ENCODE results near the gene MTARC2. TPM values are rescaled to one million over a fixed set of nuclear protein-coding genes. Genes with fewer than 3 reads are reported as not detected.

Gene MTARC2
- total and polyA plus RNA-seq, 2 experiments from 2014 or later, result 1.9 to 4.8 TPM

GRCh38 chr1:220827445-220828178 is 79.5 kb downstream of the MTARC2 start:
- H3K4me2 ChIP-seq (ENCODE audit: unreplicated experiment), result no peak overlapping the region
- DNase-seq, result no peak
- no peak overlapping the region for H3K27ac ChIP-seq
- no peaks in the 10 kb centered on the region for H3K9me3 ChIP-seq (ENCODE audit: low read depth)
- no peaks in the 10 kb centered on the region; the same call in 1 of the 2 replicates for H3K27me3 ChIP-seq (replicated peaks; ENCODE audit: insufficient read depth)
- TF ChIP-seq EZH2 (IDR thresholded peaks at IDR 0.05; ENCODE audit: insufficient read depth, poor library complexity, severe bottlenecking) (no peak), EZH2phosphoT487 (IDR thresholded peaks at IDR 0.05; ENCODE audit: insufficient read depth, low read depth) (no peak)
- H3K4me3 ChIP-seq, result no peak overlapping the region
- H4K20me1 ChIP-seq (ENCODE audit: insufficient read depth), result no peaks in the 10 kb centered on the region
- H3K79me2 ChIP-seq (ENCODE audit: insufficient read depth), result no peaks in the 10 kb centered on the region
- no peak overlapping the region for H2AFZ ChIP-seq
- in situ Hi-C loops (cut with MboI), result no loop called here
- 0 out of 2 replicates have a peak, but pooled peaks cover 5% of the 10 kb centered on the region for H3K4me1 ChIP-seq (ENCODE audit: insufficient read depth)
- no peaks in the 10 kb centered on the region for H3K9me2 ChIP-seq (ENCODE audit: insufficient read depth)
- no peak overlapping the region for H3K9ac ChIP-seq
- WGBS, 2 experiments (ENCODE audit: low coverage in 1 of 2, low lambda C conversion rate in 2 of 2, missing lambda C conversion rate in 2 of 2), result 76 to 80% methylated on average over 4 of the region's 4 CpGs
- no peaks in the 10 kb centered on the region; the same call in 1 of the 2 replicates for H3F3A ChIP-seq (ENCODE audit: insufficient read depth)
- no peaks in the 10 kb centered on the region for H3K36me3 ChIP-seq (ENCODE audit: low read depth)

GRCh38 chr1:220828179-220828490 is 80.0 kb downstream of the MTARC2 start:
- 0 out of 2 replicates have a peak, but pooled peaks cover 5% of the 10 kb centered on the region for H3K4me1 ChIP-seq (ENCODE audit: insufficient read depth)
- no peak for DNase-seq
- no peak overlapping the region for H3K4me2 ChIP-seq (ENCODE audit: unreplicated experiment)
- no peaks in the 10 kb centered on the region for H3K9me3 ChIP-seq (ENCODE audit: low read depth)
- H4K20me1 ChIP-seq (ENCODE audit: insufficient read depth), result no peaks in the 10 kb centered on the region
- H3K9me2 ChIP-seq (ENCODE audit: insufficient read depth), result no peaks in the 10 kb centered on the region
- H3K27me3 ChIP-seq (replicated peaks; ENCODE audit: insufficient read depth), result no peaks in the 10 kb centered on the region; the same call in 1 of the 2 replicates
- no peak overlapping the region for H2AFZ ChIP-seq
- no peak overlapping the region for H3K4me3 ChIP-seq
- H3K9ac ChIP-seq, result no peak overlapping the region
- TF ChIP-seq EZH2phosphoT487 (IDR thresholded peaks at IDR 0.05; ENCODE audit: insufficient read depth, low read depth), result no peak
- no peak for TF ChIP-seq EZH2 (IDR thresholded peaks at IDR 0.05; ENCODE audit: insufficient read depth, poor library complexity, severe bottlenecking)
- no peak overlapping the region for H3K27ac ChIP-seq
- H3F3A ChIP-seq (ENCODE audit: insufficient read depth), result no peaks in the 10 kb centered on the region; the same call in 1 of the 2 replicates
- H3K79me2 ChIP-seq (ENCODE audit: insufficient read depth), result no peaks in the 10 kb centered on the region
- no peaks in the 10 kb centered on the region for H3K36me3 ChIP-seq (ENCODE audit: low read depth)
- 77 to 79% methylated on average over 4 of the region's 4 CpGs for WGBS, 2 experiments (ENCODE audit: low coverage in 1 of 2, low lambda C conversion rate in 2 of 2, missing lambda C conversion rate in 2 of 2)
- in situ Hi-C loops (cut with MboI), result no loop called here

- H3K4me2 ChIP-seq (ENCODE audit: unreplicated experiment), result no peak overlapping the region
- H3K79me2 ChIP-seq (ENCODE audit: insufficient read depth), result no peaks in the 10 kb centered on the region
- H2AFZ ChIP-seq, result no peak overlapping the region
- H3F3A ChIP-seq (ENCODE audit: insufficient read depth), result no peaks in the 10 kb centered on the region; the same call in 1 of the 2 replicates
- H3K36me3 ChIP-seq (ENCODE audit: low read depth), result no peaks in the 10 kb centered on the region
- in situ Hi-C loops (cut with MboI), result no loop called here
- no peaks in the 10 kb centered on the region for H3K9me3 ChIP-seq (ENCODE audit: low read depth)
- 0 out of 2 replicates have a peak, but pooled peaks cover 5% of the 10 kb centered on the region for H3K4me1 ChIP-seq (ENCODE audit: insufficient read depth)
- H4K20me1 ChIP-seq (ENCODE audit: insufficient read depth), result no peaks in the 10 kb centered on the region
- no peak for DNase-seq
- no peak for TF ChIP-seq EZH2 (IDR thresholded peaks at IDR 0.05; ENCODE audit: insufficient read depth, poor library complexity, severe bottlenecking)
- TF ChIP-seq EZH2phosphoT487 (IDR thresholded peaks at IDR 0.05; ENCODE audit: insufficient read depth, low read depth), result no peak
- H3K9me2 ChIP-seq (ENCODE audit: insufficient read depth), result no peaks in the 10 kb centered on the region
- WGBS, 2 experiments (ENCODE audit: low coverage in 1 of 2, low lambda C conversion rate in 2 of 2, missing lambda C conversion rate in 2 of 2), result 66 to 85% methylated on average over 4 of the region's 4 CpGs
- no peak overlapping the region for H3K4me3 ChIP-seq
- H3K27me3 ChIP-seq (replicated peaks; ENCODE audit: insufficient read depth), result no peaks in the 10 kb centered on the region
- no peak overlapping the region for H3K9ac ChIP-seq
- no peak overlapping the region for H3K27ac ChIP-seq
These were observed 80.9 kb downstream of the MTARC2 start for GRCh38 chr1:220828950-220829586.

- H3K9me3 ChIP-seq (ENCODE audit: low read depth), result no peaks in the 10 kb centered on the region
- no peaks in the 10 kb centered on the region for H3K79me2 ChIP-seq (ENCODE audit: insufficient read depth)
- DNase-seq, result no peak
- no peak overlapping the region for H3K9ac ChIP-seq
- H3K27ac ChIP-seq, result no peak overlapping the region
- H3K4me3 ChIP-seq, result no peak overlapping the region
- no peak overlapping the region for H3K4me2 ChIP-seq (ENCODE audit: unreplicated experiment)
- no peaks in the 10 kb centered on the region for H3F3A ChIP-seq (ENCODE audit: insufficient read depth)
- WGBS, 2 experiments (ENCODE audit: low coverage in 1 of 2, low lambda C conversion rate in 2 of 2, missing lambda C conversion rate in 2 of 2), result 10 to 19% methylated on average over 2 of the region's 2 CpGs
- H4K20me1 ChIP-seq (ENCODE audit: insufficient read depth), result no peaks in the 10 kb centered on the region
- H3K27me3 ChIP-seq (replicated peaks; ENCODE audit: insufficient read depth), result no peaks in the 10 kb centered on the region
- no peaks in the 10 kb centered on the region for H3K9me2 ChIP-seq (ENCODE audit: insufficient read depth)
- TF ChIP-seq EZH2 (IDR thresholded peaks at IDR 0.05; ENCODE audit: insufficient read depth, poor library complexity, severe bottlenecking), result no peak
- TF ChIP-seq EZH2phosphoT487 (IDR thresholded peaks at IDR 0.05; ENCODE audit: insufficient read depth, low read depth), result no peak
- in situ Hi-C loops (cut with MboI), result no loop called here
- H3K36me3 ChIP-seq (ENCODE audit: low read depth), result no peaks in the 10 kb centered on the region
- no peaks in the 10 kb centered on the region for H3K4me1 ChIP-seq (ENCODE audit: insufficient read depth)
- H2AFZ ChIP-seq, result no peak overlapping the region
These were observed 85.3 kb downstream of the MTARC2 start for GRCh38 chr1:220833436-220833835.

Other genes starting within 250 kb of the MTARC2 start
- under 0.01 and 0.65 TPM in 2 replicates for gene MARK1, start 220.2 kb upstream of the MTARC2 start, total RNA-seq (2014; rRNA removed; shearing (Covaris generic))
- 0.18 and 0.40 TPM in 2 replicates for gene MARK1, start 220.2 kb upstream of the MTARC2 start, polyA plus RNA-seq (2016; fragmentation: Nextera tagmentation; extraction: Ambion mirVana)
- gene C1orf115, start 58.0 kb upstream of the MTARC2 start, total RNA-seq (2014; rRNA removed; shearing (Covaris generic)), result 0.76 and 1.9 TPM in 2 replicates
- gene C1orf115, start 58.0 kb upstream of the MTARC2 start, polyA plus RNA-seq (2016; fragmentation: Nextera tagmentation; extraction: Ambion mirVana), result 0.58 and 0.83 TPM in 2 replicates
- gene MTARC1, start 38.6 kb downstream of the MTARC2 start, total RNA-seq (2014; rRNA removed; shearing (Covaris generic)), result 0.22 and 0.76 TPM in 2 replicates
- gene MTARC1, start 38.6 kb downstream of the MTARC2 start, polyA plus RNA-seq (2016; fragmentation: Nextera tagmentation; extraction: Ambion mirVana), result 0.66 and 2.6 TPM in 2 replicates
- 14.0 and 24.2 TPM in 2 replicates for gene HLX, start 131.1 kb downstream of the MTARC2 start, total RNA-seq (2014; rRNA removed; shearing (Covaris generic))
- 20.0 and 21.5 TPM in 2 replicates for gene HLX, start 131.1 kb downstream of the MTARC2 start, polyA plus RNA-seq (2016; fragmentation: Nextera tagmentation; extraction: Ambion mirVana)

Measured in GM23248 (cell line).